Liver (tissue), 9 donors: ENCODE results near the gene KLF13. TPM values are rescaled to one million over a fixed set of nuclear protein-coding genes. Genes with fewer than 3 reads are reported as not detected.

Source experiments
- DNase-seq: peaks from one replicate; pipeline ENCODE4 v3.0.0-alpha.2; 2017; ENCODE audit warnings: low spot score
- H3K27ac ChIP-seq, 2 donors: one replicate each; pipeline ENCODE4 v1.7.0; 2013; ENCODE audit warnings: inconsistent platforms in 2 of 2, low read length in 2 of 2, control low read depth in 1 of 2, low read depth in 1 of 2, mild to moderate bottlenecking in 1 of 2
- H3K27me3 ChIP-seq, 4 donors: one replicate each; pipeline versions ENCODE4 v1.6.1 to v1.7.0; 2013; ENCODE audit warnings: low read length in 3 of 4, inconsistent platforms in 1 of 4, mild to moderate bottlenecking in 1 of 4, moderate library complexity in 1 of 4; ENCODE audit not compliant: control insufficient read depth in 4 of 4, insufficient read depth in 4 of 4
- H3K36me3 ChIP-seq, 4 donors: one replicate each; pipeline versions ENCODE4 v1.6.1 to v1.7.0; 2013; ENCODE audit warnings: low read length in 3 of 4, mild to moderate bottlenecking in 3 of 4, low read depth in 1 of 4, moderate library complexity in 1 of 4; ENCODE audit not compliant: control insufficient read depth in 4 of 4, insufficient read depth in 3 of 4
- H3K4me1 ChIP-seq, 4 donors: one replicate each; pipeline versions ENCODE4 v1.6.1 to v1.7.0; 2013; ENCODE audit warnings: low read length in 3 of 4, mild to moderate bottlenecking in 3 of 4, moderate library complexity in 1 of 4; ENCODE audit not compliant: control insufficient read depth in 4 of 4, insufficient read depth in 4 of 4
- H3K4me3 ChIP-seq, 3 donors: one replicate each; pipeline versions ENCODE4 v1.6.1 to v1.7.0; 2013; ENCODE audit warnings: low read length in 3 of 3, control low read depth in 1 of 3, low read depth in 1 of 3, mild to moderate bottlenecking in 1 of 3
- H3K9ac ChIP-seq, 2 donors: one replicate each; pipeline ENCODE4 v1.7.0; 2013; ENCODE audit warnings: low read length in 2 of 2, mild to moderate bottlenecking in 2 of 2, moderate library complexity in 2 of 2, control low read depth in 1 of 2, low read depth in 1 of 2
- H3K9me3 ChIP-seq, 4 donors: one replicate each; pipeline versions ENCODE4 v1.6.1 to v1.7.0; 2013; ENCODE audit warnings: low read length in 3 of 4; ENCODE audit not compliant: control insufficient read depth in 4 of 4
- ATF3 ChIP-seq: IDR thresholded peaks from 2 replicates; pipeline ENCODE4 v1.6.1; 2016; ENCODE audit warnings: antibody characterized with exemption
- CTCF ChIP-seq: fragments of 150-350 bp; IDR thresholded peaks from 2 replicates; pipeline ENCODE4 v1.5.1; 2017; ENCODE audit warnings: improper control_type of control experiment, low read depth, low read length; ENCODE audit not compliant: missing input control
- EGR1 ChIP-seq, 2 donors: IDR thresholded peaks; 2 replicates each; pipeline ENCODE4 v1.6.1; 2016 to 2018; ENCODE audit warnings: antibody characterized with exemption in 2 of 2, low read depth in 2 of 2
- FOXA1 ChIP-seq: IDR thresholded peaks from 2 replicates; pipeline ENCODE4 v1.6.1; 2016; ENCODE audit warnings: antibody characterized with exemption
- FOXA2 ChIP-seq: IDR thresholded peaks from 2 replicates; pipeline ENCODE4 v1.6.1; 2016; ENCODE audit warnings: antibody characterized with exemption
- GABPA ChIP-seq, 2 donors: IDR thresholded peaks in 1 of 2; conservative IDR thresholded peaks in 1 of 2; 2 replicates each; pipeline ENCODE4 v1.6.1; 2016; ENCODE audit warnings: antibody characterized with exemption in 2 of 2, mild to moderate bottlenecking in 1 of 2, moderate library complexity in 1 of 2
- HNF4A ChIP-seq, 2 donors: conservative IDR thresholded peaks; 2 replicates each; pipeline ENCODE4 v1.6.1; 2016; ENCODE audit warnings: antibody characterized with exemption in 2 of 2, mild to moderate bottlenecking in 2 of 2
- HNF4G ChIP-seq: IDR thresholded peaks from 2 replicates; pipeline ENCODE4 v1.6.1; 2016; ENCODE audit warnings: antibody characterized with exemption
- JUND ChIP-seq, 2 donors: IDR thresholded peaks; 2 replicates each; pipeline ENCODE4 v1.6.1; 2016; ENCODE audit warnings: antibody characterized with exemption in 2 of 2
- MAX ChIP-seq: IDR thresholded peaks from 2 replicates; pipeline ENCODE4 v1.6.1; 2016; ENCODE audit warnings: antibody characterized with exemption
- REST ChIP-seq: IDR thresholded peaks from 2 replicates; pipeline ENCODE4 v1.6.1; 2016; ENCODE audit warnings: antibody characterized with exemption, mild to moderate bottlenecking
- SP1 ChIP-seq: IDR thresholded peaks from 2 replicates; pipeline ENCODE4 v1.6.1; 2018; ENCODE audit warnings: antibody characterized with exemption, mild to moderate bottlenecking
- TAF1 ChIP-seq: conservative IDR thresholded peaks from 2 replicates; pipeline ENCODE4 v1.6.1; 2016; ENCODE audit warnings: antibody characterized with exemption, mild to moderate bottlenecking
- YY1 ChIP-seq: IDR thresholded peaks from 2 replicates; pipeline ENCODE4 v1.6.1; 2016; ENCODE audit warnings: antibody characterized with exemption, mild to moderate bottlenecking
- ZBTB33 ChIP-seq: IDR thresholded peaks from 2 replicates; pipeline ENCODE4 v1.6.1; 2016; ENCODE audit warnings: antibody characterized with exemption
- WGBS: extraction: QIAGEN DNeasy Blood & Tissue Kit; methylation state at CpG from one replicate; pipeline ENCODE4 v1.1.7; 2013; 5-methylcytosine and 5-hydroxymethylcytosine counted together
- polyA plus RNA-seq, 2 donors: library from polyadenylated mRNA; stranded (reverse) in 1 of 2; unstranded in 1 of 2; fragments of 200-250 nt in 1 of 2; fragments of >200 nt in 1 of 2; fragmentation: Nextera tagmentation in 1 of 2; extraction: Ambion mirVana in 1 of 2; gene quantifications; one replicate each; pipeline versions ENCODE4 v1.2.1 to v1.2.3, GENCODE V29; 2013 to 2015
- total RNA-seq, 2 donors: library from RNA; depleted of rRNA; stranded (reverse); fragments of >200 nt; gene quantifications; one replicate each; pipeline ENCODE4 v1.2.3, GENCODE V29; 2014
- donor health status: healthy.
- donor health status: healthy.
- donor health status: healthy.
- donor health status: healthy.
- donor health status: healthy.

The KLF13 gene
- total and polyA plus RNA-seq, 4 donors = 17.4 to 77.1 (median 57.5) TPM

GRCh38 chr15:31340047-31340446 is 13.4 kb downstream of the KLF13 start (continued):
- no peak for TF ChIP-seq MAX

GRCh38 chr15:31340592-31340991 is 14.0 kb downstream of the KLF13 start:
- H3K27me3 ChIP-seq = no peaks in the 10 kb centered on the region
- H3K9me3 ChIP-seq = no peaks in the 10 kb centered on the region
- peaks cover 42 to 87% (median 79%) of the 10 kb centered on the region in 4 donors for H3K4me1 ChIP-seq
- H3K36me3 ChIP-seq = no peaks in the 10 kb centered on the region
- 92% methylated on average over 7 of the region's 7 CpGs for WGBS
- no peak for DNase-seq
- no peak overlapping the region for H3K9ac ChIP-seq
- H3K4me3 ChIP-seq = no peak overlapping the region
- peak overlapping the region in 1 of 2 donors; percentile 3 for H3K27ac ChIP-seq
- TF ChIP-seq MAX (no peak), JUND (IDR thresholded peaks at IDR 0.05) (no peak), SP1 (no peak), GABPA (IDR thresholded peaks at IDR 0.05 in 1 of 2, conservative IDR thresholded peaks at IDR 0.05 in 1 of 2) (no peak), ZBTB33 (no peak), CTCF (no peak), YY1 (no peak), FOXA1 (no peak)

GRCh38 chr15:31341071-31341470 is 14.4 kb downstream of the KLF13 start:
- Histone ChIP-seq H3K4me3 (no peak overlapping the region), H3K36me3 (no peaks in the 10 kb centered on the region), H3K4me1 (peaks cover 40 to 87% (median 79%) of the 10 kb centered on the region in 4 donors), H3K9ac (no peak overlapping the region), H3K27me3 (no peaks in the 10 kb centered on the region), H3K9me3 (no peaks in the 10 kb centered on the region), H3K27ac (peak overlapping the region in 1 of 2 donors; percentile 3)
- TF ChIP-seq REST (no peak), FOXA2 (no peak), YY1 (no peak), JUND (IDR thresholded peaks at IDR 0.05) (no peak), SP1 (no peak), TAF1 (no peak), CTCF (no peak), ATF3 (no peak), HNF4G (no peak), GABPA (IDR thresholded peaks at IDR 0.05 in 1 of 2, conservative IDR thresholded peaks at IDR 0.05 in 1 of 2) (no peak), HNF4A (conservative IDR thresholded peaks at IDR 0.05) (no peak), EGR1 (IDR thresholded peaks at IDR 0.05; ENCODE audit: low read depth in 2 of 2) (no peak)
- 86% methylated on average over 4 of the region's 4 CpGs for WGBS
- no peak for DNase-seq
